Measurements from ENCODE around the gene SURF4. TPM values are rescaled to one million over a fixed set of nuclear protein-coding genes. Genes with fewer than 3 reads are reported as not detected.

SURF4 gene
- total RNA-seq, 4 donors from 2014 or later, result 104 to 140 (median 117) TPM

- H3K27ac ChIP-seq, result no peak overlapping the region
- H3K4me3 ChIP-seq, result no peak overlapping the region
- 67% methylated on average over 5 of the region's 14 CpGs; no CpG with 5 or more reads in 1 of the 2 donors for WGBS, 2 donors
- intact Hi-C loops (cut with DNase I), result no loop called here
- no peak for DNase-seq
- peaks cover 6 to 17% (median 9%) of the 10 kb centered on the region in 3 donors for H3K4me1 ChIP-seq
- no peak for TF ChIP-seq CTCF (IDR thresholded peaks at IDR 0.05)
- TF ChIP-seq POLR2A (IDR thresholded peaks at IDR 0.05), result no peak
- peaks cover 0 to 12% (median 0%) of the 10 kb centered on the region in 4 donors for H3K27me3 ChIP-seq
- H3K36me3 ChIP-seq, result no peaks in the 10 kb centered on the region
- H3K9me3 ChIP-seq, result no peaks in the 10 kb centered on the region
Measured at GRCh38 chr9:133385452-133385851, 9.6 kb upstream of the SURF4 start.

- TF ChIP-seq POLR2A (IDR thresholded peaks at IDR 0.05) (no peak), CTCF (IDR thresholded peaks at IDR 0.05) (no peak)
- no peak overlapping the region for H3K4me3 ChIP-seq
- intact Hi-C loops (cut with DNase I), result no loop called here
- H3K4me1 ChIP-seq, result peaks cover 6 to 18% (median 9%) of the 10 kb centered on the region in 3 donors
- no peaks in the 10 kb centered on the region for H3K36me3 ChIP-seq
- no peaks in the 10 kb centered on the region for H3K9me3 ChIP-seq
- DNase-seq, result no peak
- 86 to 90% methylated on average over 17 of the region's 17 CpGs for WGBS, 2 donors
- peaks cover 0 to 9% (median 0%) of the 10 kb centered on the region in 4 donors for H3K27me3 ChIP-seq
- no peak overlapping the region for H3K27ac ChIP-seq
Measured at GRCh38 chr9:133384736-133385321, 9.0 kb upstream of the SURF4 start.

GRCh38 chr9:133383438-133383837 lies 7.6 kb upstream of the SURF4 start:
- TF ChIP-seq CTCF (IDR thresholded peaks at IDR 0.05), result no peak
- TF ChIP-seq POLR2A (IDR thresholded peaks at IDR 0.05), result no peak
- H3K27ac ChIP-seq, result no peak overlapping the region
- H3K4me1 ChIP-seq, result peaks cover 6 to 32% (median 9%) of the 10 kb centered on the region in 3 donors
- H3K36me3 ChIP-seq, result no peaks in the 10 kb centered on the region
- intact Hi-C loops (cut with DNase I), result no loop called here
- no peaks in the 10 kb centered on the region for H3K27me3 ChIP-seq
- 88 to 90% methylated on average over 3 of the region's 3 CpGs for WGBS, 2 donors
- no peak overlapping the region for H3K4me3 ChIP-seq
- no peak for DNase-seq
- H3K9me3 ChIP-seq, result no peaks in the 10 kb centered on the region

GRCh38 chr9:133382507-133383141 lies 6.8 kb upstream of the SURF4 start:
- 76 to 85% methylated on average over 4 of the region's 4 CpGs for WGBS, 2 donors
- H3K27me3 ChIP-seq, result no peaks in the 10 kb centered on the region
- peaks cover 6 to 32% (median 6%) of the 10 kb centered on the region in 3 donors for H3K4me1 ChIP-seq
- no peak for TF ChIP-seq POLR2A (IDR thresholded peaks at IDR 0.05)
- no peak for TF ChIP-seq CTCF (IDR thresholded peaks at IDR 0.05)
- no peak overlapping the region for H3K27ac ChIP-seq
- no peaks in the 10 kb centered on the region for H3K36me3 ChIP-seq
- no peak overlapping the region for H3K4me3 ChIP-seq
- intact Hi-C loops (cut with DNase I), result no loop called here
- DNase-seq, result no peak
- no peaks in the 10 kb centered on the region for H3K9me3 ChIP-seq

- peaks cover 0 to 38% (median 11%) of the 10 kb centered on the region in 3 donors for H3K4me1 ChIP-seq
- no peak for DNase-seq
- no peak overlapping the region for H3K27ac ChIP-seq
- intact Hi-C loops (cut with DNase I), result no loop called here
- no peaks in the 10 kb centered on the region for H3K9me3 ChIP-seq
- WGBS, 2 donors, result 87% methylated on average over 4 of the region's 4 CpGs
- no peak for TF ChIP-seq POLR2A (IDR thresholded peaks at IDR 0.05)
- no peak for TF ChIP-seq CTCF (IDR thresholded peaks at IDR 0.05)
- no peaks in the 10 kb centered on the region for H3K27me3 ChIP-seq
- no peak overlapping the region for H3K4me3 ChIP-seq
- H3K36me3 ChIP-seq, result no peaks in the 10 kb centered on the region
Measured at GRCh38 chr9:133380734-133381133, 4.9 kb upstream of the SURF4 start.

All from esophagus squamous epithelium (tissue), 5 donors.